Fibroblast of peridontal ligament (primary cell): ENCODE measurements around the gene CCDC126.
"Not testable (repeated sequence)": the region's sequence is repeated elsewhere in the genome, so short reads cannot be mapped to it uniquely, and the experiment has no call there.

Experiments
- DNase-seq: peaks from one replicate; pipeline ENCODE4 v3.0.0-alpha.2; 2010; ENCODE audit errors: extremely low read depth

Gene CCDC126

GRCh38 chr7:23597094-23598091 lies at the start of gene CCDC126:
Gene CCDC126 (plus strand): TSS chr7:23597382. CDS start chr7:23611316, 13,934 bp downstream.
- peak; percentile 80 for DNase-seq

GRCh38 chr7:23547662-23548061 lies 49.5 kb upstream of the CCDC126 start:
- no peak for DNase-seq

GRCh38 chr7:23558303-23558702 lies 38.9 kb upstream of the CCDC126 start:
- DNase-seq, result no peak

GRCh38 chr7:23570592-23571200 lies 26.5 kb upstream of the CCDC126 start:
- DNase-seq, result peak; percentile 87

- DNase-seq, result not testable (repeated sequence)
Observed at GRCh38 chr7:23581975-23582374, 15.2 kb upstream of the CCDC126 start.

GRCh38 chr7:23585304-23585703 lies 11.9 kb upstream of the CCDC126 start:
- DNase-seq, result not testable (repeated sequence)

- DNase-seq, result no peak
Observed at GRCh38 chr7:23586159-23586558, 11.0 kb upstream of the CCDC126 start.

GRCh38 chr7:23590529-23590928 lies 6.7 kb upstream of the CCDC126 start:
- DNase-seq, result no peak

- no peak for DNase-seq
Observed at GRCh38 chr7:23593706-23594105, 3.5 kb upstream of the CCDC126 start.

- no peak for DNase-seq
Observed at GRCh38 chr7:23594879-23595604, 2.1 kb upstream of the CCDC126 start.

GRCh38 chr7:23598296-23598695 lies 1.1 kb downstream of the CCDC126 start:
- no peak for DNase-seq

- DNase-seq, result peak; percentile 28
Observed at GRCh38 chr7:23600236-23600635, 3.1 kb downstream of the CCDC126 start.

- DNase-seq, result no peak
Observed at GRCh38 chr7:23603632-23604295, 6.6 kb downstream of the CCDC126 start.

GRCh38 chr7:23604296-23604640 lies 7.1 kb downstream of the CCDC126 start:
- DNase-seq, result no peak

- no peak for DNase-seq
Observed at GRCh38 chr7:23607130-23607529, 9.9 kb downstream of the CCDC126 start.

GRCh38 chr7:23607866-23608265 lies 10.7 kb downstream of the CCDC126 start:
- no peak for DNase-seq

- peak; percentile 37 for DNase-seq
Observed at GRCh38 chr7:23615331-23615730, 18.1 kb downstream of the CCDC126 start.

- DNase-seq, result no peak
Observed at GRCh38 chr7:23616593-23616992, 19.4 kb downstream of the CCDC126 start.

- no peak for DNase-seq
Observed at GRCh38 chr7:23617482-23617881, 20.3 kb downstream of the CCDC126 start.

GRCh38 chr7:23618241-23618640 lies 21.1 kb downstream of the CCDC126 start:
- DNase-seq, result no peak

GRCh38 chr7:23619141-23619540 lies 22.0 kb downstream of the CCDC126 start:
- no peak for DNase-seq

GRCh38 chr7:23622506-23622925 lies 25.3 kb downstream of the CCDC126 start:
- DNase-seq, result no peak
